Loucy (cell line): ENCODE data around the gene ROBO2.

Experiments used
- H2AFZ ChIP-seq: fragments of 200-600 bp; sonication (generic); 2 replicates; pipeline ENCODE4 v1.6.0; 2016; ENCODE audit warnings: antibody characterized with exemption, mild to moderate bottlenecking, low read length, moderate library complexity
- H3F3A ChIP-seq: fragments of 200-600 bp; 2 replicates; pipeline ENCODE4 v1.6.0; 2016; ENCODE audit warnings: antibody characterized with exemption, low read depth, mild to moderate bottlenecking
- H3K27me3 ChIP-seq: fragments of 200-600 bp; sonication (generic); 2 replicates; pipeline ENCODE4 v1.6.1; 2014; ENCODE audit warnings: low read length, mild to moderate bottlenecking; ENCODE audit not compliant: insufficient read depth, poor library complexity, severe bottlenecking
- H3K36me3 ChIP-seq: fragments of 200-600 bp; sonication (generic); 2 replicates; pipeline ENCODE4 v1.6.1; 2016; ENCODE audit warnings: low read length; ENCODE audit not compliant: insufficient read depth
- H3K4me1 ChIP-seq: fragments of 200-600 bp; sonication (generic); 2 replicates; pipeline ENCODE4 v1.5.1; 2014; ENCODE audit warnings: low read length, mild to moderate bottlenecking; ENCODE audit not compliant: insufficient read depth, poor library complexity, severe bottlenecking
- H3K4me2 ChIP-seq: fragments of 200-600 bp; sonication (generic); 2 replicates; pipeline ENCODE4 v1.6.0; 2014; ENCODE audit warnings: antibody characterized with exemption, low read length, low read depth, mild to moderate bottlenecking; ENCODE audit not compliant: poor library complexity, severe bottlenecking
- H3K4me3 ChIP-seq: fragments of 200-600 bp; sonication (generic); 2 replicates; pipeline ENCODE4 v1.5.1; 2014; ENCODE audit warnings: low read length, mild to moderate bottlenecking, mixed read lengths; ENCODE audit not compliant: poor library complexity, severe bottlenecking
- H3K79me2 ChIP-seq: fragments of 200-600 bp; sonication (generic); 2 replicates; pipeline ENCODE4 v1.6.1; 2014; ENCODE audit warnings: low read length; ENCODE audit not compliant: insufficient read depth
- H3K9ac ChIP-seq: fragments of 200-600 bp; sonication (generic); 2 replicates; pipeline ENCODE4 v1.6.0; 2014; ENCODE audit warnings: mild to moderate bottlenecking, low read depth, low read length, moderate library complexity; ENCODE audit not compliant: poor library complexity, severe bottlenecking
- H3K9me2 ChIP-seq: fragments of 200-600 bp; sonication (generic); replicated peaks from 2 replicates; pipeline ENCODE4 v1.6.1; 2016; ENCODE audit warnings: low read depth, low read length, mixed read lengths
- H3K9me3 ChIP-seq: fragments of 200-600 bp; sonication (generic); 2 replicates; pipeline ENCODE4 v1.6.1; 2014; ENCODE audit warnings: mild to moderate bottlenecking, antibody characterized with exemption, low read length, low read depth; ENCODE audit not compliant: insufficient read depth
- H4K20me1 ChIP-seq: fragments of 200-600 bp; sonication (generic); 2 replicates; pipeline ENCODE4 v1.6.0; 2014; ENCODE audit warnings: antibody characterized with exemption, low read length, mild to moderate bottlenecking; ENCODE audit not compliant: insufficient read depth, poor library complexity, severe bottlenecking
- CTCF ChIP-seq: fragments of 200-600 bp; sonication (generic); conservative IDR thresholded peaks from 2 replicates; pipeline ENCODE4 v1.5.1; 2014; ENCODE audit warnings: mild to moderate bottlenecking, antibody characterized with exemption, low read length
- EZH2phosphoT487 ChIP-seq: fragments of 200-600 bp; IDR thresholded peaks from 2 replicates; pipeline ENCODE4 v1.6.1; 2018; ENCODE audit warnings: antibody characterized with exemption, mild to moderate bottlenecking, moderate library complexity, borderline replicate concordance

Gene ROBO2

GRCh38 chr3:77158730-77159581 lies 119.1 kb downstream of the ROBO2 start:
- Histone ChIP-seq H3K4me3 (no peak overlapping the region), H3K27me3 (no peaks in the 10 kb centered on the region), H3F3A (no peaks in the 10 kb centered on the region), H3K79me2 (no peaks in the 10 kb centered on the region), H3K36me3 (no peaks in the 10 kb centered on the region), H3K4me2 (no peak overlapping the region), H3K9me2 (no peaks in the 10 kb centered on the region), H4K20me1 (no peaks in the 10 kb centered on the region), H2AFZ (no peak overlapping the region), H3K9me3 (no peaks in the 10 kb centered on the region), H3K4me1 (no peaks in the 10 kb centered on the region), H3K9ac (no peak overlapping the region)
- TF ChIP-seq EZH2phosphoT487 (no peak), CTCF (peak; percentile 34)

- H3K9me3 ChIP-seq: no peaks in the 10 kb centered on the region
- no peak overlapping the region for H3K4me2 ChIP-seq
- H3K9me2 ChIP-seq: no peaks in the 10 kb centered on the region
- H3K36me3 ChIP-seq: no peaks in the 10 kb centered on the region
- H3F3A ChIP-seq: no peaks in the 10 kb centered on the region
- H2AFZ ChIP-seq: no peak overlapping the region
- H3K79me2 ChIP-seq: no peaks in the 10 kb centered on the region
- H3K27me3 ChIP-seq: no peaks in the 10 kb centered on the region
- TF ChIP-seq CTCF (no peak), EZH2phosphoT487 (no peak)
- H4K20me1 ChIP-seq: no peaks in the 10 kb centered on the region
- no peak overlapping the region for H3K9ac ChIP-seq
- no peaks in the 10 kb centered on the region for H3K4me1 ChIP-seq
- no peak overlapping the region for H3K4me3 ChIP-seq
These were observed 121.1 kb downstream of the ROBO2 start for GRCh38 chr3:77160931-77161497.

- no peaks in the 10 kb centered on the region for H3K9me3 ChIP-seq
- H3K9ac ChIP-seq: no peak overlapping the region
- no peaks in the 10 kb centered on the region for H3F3A ChIP-seq
- H3K27me3 ChIP-seq: no peaks in the 10 kb centered on the region
- H3K4me2 ChIP-seq: no peak overlapping the region
- H2AFZ ChIP-seq: no peak overlapping the region
- no peaks in the 10 kb centered on the region for H3K9me2 ChIP-seq
- H3K79me2 ChIP-seq: no peaks in the 10 kb centered on the region
- TF ChIP-seq CTCF (no peak), EZH2phosphoT487 (no peak)
- H3K4me3 ChIP-seq: no peak overlapping the region
- H4K20me1 ChIP-seq: no peaks in the 10 kb centered on the region
- no peaks in the 10 kb centered on the region for H3K36me3 ChIP-seq
- H3K4me1 ChIP-seq: no peaks in the 10 kb centered on the region
These were observed 129.9 kb downstream of the ROBO2 start for GRCh38 chr3:77169823-77170222.
